ENCODE results near the gene GPR162.

- TF ChIP-seq EZH2 (IDR thresholded peaks at IDR 0.05; ENCODE audit: borderline replicate concordance, low read depth, low read length, poor library complexity, severe bottlenecking): no peak
- TF ChIP-seq CTCF (conservative IDR thresholded peaks at IDR 0.05; ENCODE audit: low read depth, low read length): no peak
Observed at GRCh38 chr12:6773590-6774351, 47.9 kb upstream of the GPR162 start.

Data from A673 (cell line).